Measurements from ENCODE around the gene TPTE2. TPM values are rescaled to one million over a fixed set of nuclear protein-coding genes. Genes with fewer than 3 reads are reported as not detected.

TPTE2 gene
- polyA plus RNA-seq, 1 of the 3 experiments (the other 2 are of a cell fraction) = not detected

DNA sequence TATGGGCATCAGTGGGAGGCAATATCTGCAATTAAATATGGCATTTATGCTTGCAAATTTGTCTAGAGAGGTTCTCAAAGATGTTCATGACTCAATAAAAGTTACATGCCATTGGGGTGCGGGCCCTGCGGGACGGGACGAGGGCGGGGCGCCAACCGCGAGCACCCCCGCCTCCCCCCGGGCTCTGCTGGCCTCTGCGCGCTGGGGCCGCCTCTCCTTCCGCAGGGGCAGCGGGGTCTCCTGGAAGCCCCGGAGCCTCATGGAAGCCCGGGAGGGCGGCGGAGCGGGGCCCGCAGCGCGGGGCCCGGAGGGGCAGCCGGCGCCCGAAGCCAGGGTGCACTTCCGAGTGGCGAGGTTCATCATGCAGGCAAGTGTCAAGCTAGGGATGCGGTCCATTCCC lies 179.2 kb downstream of the TPTE2 start:
- no peaks in the 10 kb centered on the region; the same call in 1 of the 2 replicates for H3K27me3 ChIP-seq (ENCODE audit: insufficient read depth)
- H2AFZ ChIP-seq (ENCODE audit: low read depth) = no peak overlapping the region
- no peak overlapping the region for H3K27ac ChIP-seq (ENCODE audit: low read depth in 2 of 2, low read length in 1 of 2)
- 0% methylated on average over 1 of the region's 30 CpGs for WGBS (ENCODE audit: low lambda C conversion rate)
- H3F3A ChIP-seq (replicated peaks; ENCODE audit: insufficient read depth) = no peaks in the 10 kb centered on the region
- POLR2A ChIA-PET = no interaction called here
- TF ChIP-seq ELF1 (IDR thresholded peaks at IDR 0.05) = no peak
- TF ChIP-seq SIN3A (IDR thresholded peaks at IDR 0.05; ENCODE audit: borderline replicate concordance, low read depth, low read length) = no peak
- TF ChIP-seq, protein P1, sequence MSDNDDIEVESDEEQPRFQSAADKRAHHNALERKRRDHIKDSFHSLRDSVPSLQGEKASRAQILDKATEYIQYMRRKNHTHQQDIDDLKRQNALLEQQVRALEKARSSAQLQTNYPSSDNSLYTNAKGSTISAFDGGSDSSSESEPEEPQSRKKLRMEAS (IDR thresholded peaks at IDR 0.05; ENCODE audit: low read depth) = no peak
- TF ChIP-seq, protein P2, sequence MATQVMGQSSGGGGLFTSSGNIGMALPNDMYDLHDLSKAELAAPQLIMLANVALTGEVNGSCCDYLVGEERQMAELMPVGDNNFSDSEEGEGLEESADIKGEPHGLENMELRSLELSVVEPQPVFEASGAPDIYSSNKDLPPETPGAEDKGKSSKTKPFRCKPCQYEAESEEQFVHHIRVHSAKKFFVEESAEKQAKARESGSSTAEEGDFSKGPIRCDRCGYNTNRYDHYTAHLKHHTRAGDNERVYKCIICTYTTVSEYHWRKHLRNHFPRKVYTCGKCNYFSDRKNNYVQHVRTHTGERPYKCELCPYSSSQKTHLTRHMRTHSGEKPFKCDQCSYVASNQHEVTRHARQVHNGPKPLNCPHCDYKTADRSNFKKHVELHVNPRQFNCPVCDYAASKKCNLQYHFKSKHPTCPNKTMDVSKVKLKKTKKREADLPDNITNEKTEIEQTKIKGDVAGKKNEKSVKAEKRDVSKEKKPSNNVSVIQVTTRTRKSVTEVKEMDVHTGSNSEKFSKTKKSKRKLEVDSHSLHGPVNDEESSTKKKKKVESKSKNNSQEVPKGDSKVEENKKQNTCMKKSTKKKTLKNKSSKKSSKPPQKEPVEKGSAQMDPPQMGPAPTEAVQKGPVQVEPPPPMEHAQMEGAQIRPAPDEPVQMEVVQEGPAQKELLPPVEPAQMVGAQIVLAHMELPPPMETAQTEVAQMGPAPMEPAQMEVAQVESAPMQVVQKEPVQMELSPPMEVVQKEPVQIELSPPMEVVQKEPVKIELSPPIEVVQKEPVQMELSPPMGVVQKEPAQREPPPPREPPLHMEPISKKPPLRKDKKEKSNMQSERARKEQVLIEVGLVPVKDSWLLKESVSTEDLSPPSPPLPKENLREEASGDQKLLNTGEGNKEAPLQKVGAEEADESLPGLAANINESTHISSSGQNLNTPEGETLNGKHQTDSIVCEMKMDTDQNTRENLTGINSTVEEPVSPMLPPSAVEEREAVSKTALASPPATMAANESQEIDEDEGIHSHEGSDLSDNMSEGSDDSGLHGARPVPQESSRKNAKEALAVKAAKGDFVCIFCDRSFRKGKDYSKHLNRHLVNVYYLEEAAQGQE (IDR thresholded peaks at IDR 0.05; ENCODE audit: low read depth, low read length) = no peak
- TF ChIP-seq TAF1 (IDR thresholded peaks at IDR 0.05; ENCODE audit: borderline replicate concordance, low read depth, low read length) = no peak
- TF ChIP-seq FOXJ3 (CRISPR knock-in tag; IDR thresholded peaks at IDR 0.05) = no peak
- TF ChIP-seq, protein P3, sequence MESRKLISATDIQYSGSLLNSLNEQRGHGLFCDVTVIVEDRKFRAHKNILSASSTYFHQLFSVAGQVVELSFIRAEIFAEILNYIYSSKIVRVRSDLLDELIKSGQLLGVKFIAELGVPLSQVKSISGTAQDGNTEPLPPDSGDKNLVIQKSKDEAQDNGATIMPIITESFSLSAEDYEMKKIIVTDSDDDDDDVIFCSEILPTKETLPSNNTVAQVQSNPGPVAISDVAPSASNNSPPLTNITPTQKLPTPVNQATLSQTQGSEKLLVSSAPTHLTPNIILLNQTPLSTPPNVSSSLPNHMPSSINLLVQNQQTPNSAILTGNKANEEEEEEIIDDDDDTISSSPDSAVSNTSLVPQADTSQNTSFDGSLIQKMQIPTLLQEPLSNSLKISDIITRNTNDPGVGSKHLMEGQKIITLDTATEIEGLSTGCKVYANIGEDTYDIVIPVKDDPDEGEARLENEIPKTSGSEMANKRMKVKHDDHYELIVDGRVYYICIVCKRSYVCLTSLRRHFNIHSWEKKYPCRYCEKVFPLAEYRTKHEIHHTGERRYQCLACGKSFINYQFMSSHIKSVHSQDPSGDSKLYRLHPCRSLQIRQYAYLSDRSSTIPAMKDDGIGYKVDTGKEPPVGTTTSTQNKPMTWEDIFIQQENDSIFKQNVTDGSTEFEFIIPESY (IDR thresholded peaks at IDR 0.05; ENCODE audit: borderline replicate concordance, low read depth) = no peak
- DNase-seq = peak; percentile 17
- no peaks in the 10 kb centered on the region for H3K79me2 ChIP-seq (ENCODE audit: insufficient read depth)
- CTCF ChIA-PET = no interaction called here
- H3K4me3 ChIP-seq (ENCODE audit: low read depth in 2 of 2, low read length in 1 of 2) = no peak overlapping the region
- H4K20me1 ChIP-seq (ENCODE audit: insufficient read depth) = no peaks in the 10 kb centered on the region
- H3K9me3 ChIP-seq = no peaks in the 10 kb centered on the region
- H3K9me2 ChIP-seq = no peaks in the 10 kb centered on the region
- no peaks in the 10 kb centered on the region for H3K4me1 ChIP-seq (ENCODE audit: control insufficient read depth in 1 of 2, insufficient read depth in 2 of 2, low read depth in 1 of 2, low read length in 1 of 2)
- H3K36me3 ChIP-seq (replicated peaks in 1 of 2; ENCODE audit: control insufficient read depth in 1 of 2, insufficient read depth in 2 of 2, low read length in 1 of 2) = no peaks in the 10 kb centered on the region
- no peak overlapping the region for H3K4me2 ChIP-seq
- H3K9ac ChIP-seq = no peak overlapping the region

Other genes with a start within 250 kb of the TPTE2 start
- 11.1 and 13.0 TPM in 2 replicates for gene MPHOSPH8, start 72.1 kb upstream of the TPTE2 start, polyA plus RNA-seq (2012; rRNA removed)
- 35.2 and 40.5 TPM in 2 replicates for gene PSPC1, start 221.4 kb upstream of the TPTE2 start, polyA plus RNA-seq (2012; rRNA removed)

All from SK-N-SH (cell line).